ENCODE results near the gene TPM1.

TPM1 gene

GRCh38 chr15:63038926-63039673, 3.4 kb upstream of the TPM1 start:
- TF ChIP-seq FOXP2 (optimal IDR thresholded peaks at IDR 0.05; ENCODE audit: borderline replicate concordance, extremely low read depth, extremely low read length, insufficient read depth) (no peak), REST (IDR thresholded peaks at IDR 0.05; ENCODE audit: insufficient read depth in 1 of 2, low read depth in 2 of 2, low read length in 2 of 2) (no peak), SIN3A (IDR thresholded peaks at IDR 0.05; ENCODE audit: borderline replicate concordance, insufficient read depth, low read length) (no peak), POLR2AphosphoS5 (IDR thresholded peaks at IDR 0.05; ENCODE audit: low read depth, low read length) (no peak), TAF1 (IDR thresholded peaks at IDR 0.05; ENCODE audit: borderline replicate concordance, insufficient read depth, low read length) (no peak)

- no peak for TF ChIP-seq REST (IDR thresholded peaks at IDR 0.05; ENCODE audit: insufficient read depth in 1 of 2, low read depth in 2 of 2, low read length in 2 of 2)
- no peak for TF ChIP-seq FOXP2 (optimal IDR thresholded peaks at IDR 0.05; ENCODE audit: borderline replicate concordance, extremely low read depth, extremely low read length, insufficient read depth)
- no peak for TF ChIP-seq TAF1 (IDR thresholded peaks at IDR 0.05; ENCODE audit: borderline replicate concordance, insufficient read depth, low read length)
- no peak for TF ChIP-seq SIN3A (IDR thresholded peaks at IDR 0.05; ENCODE audit: borderline replicate concordance, insufficient read depth, low read length)
- no peak for TF ChIP-seq POLR2AphosphoS5 (IDR thresholded peaks at IDR 0.05; ENCODE audit: low read depth, low read length)
Observed at GRCh38 chr15:63039811-63040210, 2.7 kb upstream of the TPM1 start.

DNA sequence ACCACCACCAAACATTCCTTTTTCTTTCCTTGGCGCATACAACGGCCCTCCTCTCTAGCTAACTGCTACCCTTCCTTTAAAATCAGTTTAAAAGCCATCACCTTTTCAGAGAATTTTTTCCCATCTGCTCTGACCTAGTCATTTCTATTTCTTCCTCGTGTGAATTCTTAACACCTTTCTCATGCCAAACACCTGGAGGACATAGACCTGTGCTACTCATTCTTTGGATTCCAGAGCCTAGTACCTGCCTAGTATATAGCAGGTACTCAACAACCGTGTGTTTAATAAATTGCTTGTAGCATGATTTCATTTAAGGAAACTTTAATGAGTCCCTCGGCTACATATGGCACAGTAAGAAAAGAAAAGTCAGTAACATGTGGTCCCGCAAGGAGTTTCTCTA, 2.0 kb upstream of the TPM1 start:
- no peak for TF ChIP-seq SIN3A (IDR thresholded peaks at IDR 0.05; ENCODE audit: borderline replicate concordance, insufficient read depth, low read length)
- TF ChIP-seq TAF1 (IDR thresholded peaks at IDR 0.05; ENCODE audit: borderline replicate concordance, insufficient read depth, low read length): no peak
- no peak for TF ChIP-seq POLR2AphosphoS5 (IDR thresholded peaks at IDR 0.05; ENCODE audit: low read depth, low read length)
- TF ChIP-seq REST (IDR thresholded peaks at IDR 0.05; ENCODE audit: insufficient read depth in 1 of 2, low read depth in 2 of 2, low read length in 2 of 2): no peak
- no peak for TF ChIP-seq FOXP2 (optimal IDR thresholded peaks at IDR 0.05; ENCODE audit: borderline replicate concordance, extremely low read depth, extremely low read length, insufficient read depth)

- no peak for TF ChIP-seq SIN3A (IDR thresholded peaks at IDR 0.05; ENCODE audit: borderline replicate concordance, insufficient read depth, low read length)
- no peak for TF ChIP-seq FOXP2 (optimal IDR thresholded peaks at IDR 0.05; ENCODE audit: borderline replicate concordance, extremely low read depth, extremely low read length, insufficient read depth)
- no peak for TF ChIP-seq REST (IDR thresholded peaks at IDR 0.05; ENCODE audit: insufficient read depth in 1 of 2, low read depth in 2 of 2, low read length in 2 of 2)
- TF ChIP-seq TAF1 (IDR thresholded peaks at IDR 0.05; ENCODE audit: borderline replicate concordance, insufficient read depth, low read length): no peak
- TF ChIP-seq POLR2AphosphoS5 (IDR thresholded peaks at IDR 0.05; ENCODE audit: low read depth, low read length): no peak
Observed at GRCh38 chr15:63040954-63041353, 1.6 kb upstream of the TPM1 start.

All from PFSK-1 (cell line).